Skin of body (tissue), 2 donors: ENCODE measurements around the gene SLC19A2. TPM values are rescaled to one million over a fixed set of nuclear protein-coding genes. Genes with fewer than 3 reads are reported as not detected.
A peak's percentile ranks its signal among the peaks of the same experiment; 100 is the strongest.
"Not testable (repeated sequence)": the region's sequence is repeated elsewhere in the genome, so short reads cannot be mapped to it uniquely, and the experiment has no call there.

Source experiments
- DNase-seq: peaks from one replicate; lab custom pipeline; 2025; lab: John Stamatoyannopoulos, UW
- total RNA-seq: library from RNA; depleted of rRNA; stranded (reverse); fragments of >200 nt; gene quantifications from one replicate; pipeline ENCODE4 v1.2.3, GENCODE V29; 2014

The SLC19A2 gene
- total RNA-seq, 1 donor from 2014 or later: 23.9 TPM

- DNase-seq: no peak
Measured at GRCh38 chr1:169509354-169509753, 23.6 kb upstream of the SLC19A2 start.

- DNase-seq: no peak
Measured at GRCh38 chr1:169508432-169509338, 22.9 kb upstream of the SLC19A2 start.

DNA sequence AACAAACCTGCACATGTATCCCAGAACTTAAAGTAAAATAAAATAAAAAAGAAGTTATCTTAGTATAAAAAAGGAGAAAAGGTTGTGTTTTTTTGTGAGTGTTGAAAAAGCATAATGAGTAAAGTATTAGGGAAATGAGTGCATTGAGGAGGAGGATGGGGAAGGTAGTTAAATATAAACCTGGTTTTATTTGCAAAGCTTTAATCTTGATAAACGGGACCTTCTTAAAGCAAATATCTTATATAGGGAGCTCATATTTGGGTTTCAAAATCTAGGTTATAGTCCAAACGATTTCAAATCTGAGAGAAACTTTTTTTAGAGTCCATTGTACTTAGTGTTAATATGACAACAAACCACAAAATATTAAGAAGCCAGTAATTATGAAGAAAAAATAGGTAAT is 21.7 kb upstream of the SLC19A2 start:
- no peak for DNase-seq

- DNase-seq: not testable (repeated sequence)
Measured at GRCh38 chr1:169503601-169504000, 17.9 kb upstream of the SLC19A2 start.

GRCh38 chr1:169499807-169500206 is 14.1 kb upstream of the SLC19A2 start:
- DNase-seq: no peak

DNA sequence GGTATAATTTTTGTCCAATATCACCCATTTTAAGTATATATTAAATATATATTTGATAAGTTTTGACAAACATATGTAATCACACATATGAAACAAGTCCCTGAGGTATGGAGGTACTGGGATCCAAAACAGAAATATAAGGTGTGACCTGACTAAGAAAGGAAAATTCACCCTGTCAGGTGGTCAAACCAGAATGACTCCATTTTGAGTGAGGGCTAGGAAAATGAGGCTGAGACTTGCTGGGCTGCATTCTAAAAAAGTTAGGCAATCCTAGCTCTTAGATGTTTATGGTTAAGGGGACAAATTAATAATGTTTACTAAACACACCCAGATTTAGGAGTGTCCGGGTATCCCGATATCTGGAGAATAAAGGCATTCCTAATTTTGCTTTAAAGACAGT is 11.6 kb upstream of the SLC19A2 start:
- DNase-seq: no peak

DNA sequence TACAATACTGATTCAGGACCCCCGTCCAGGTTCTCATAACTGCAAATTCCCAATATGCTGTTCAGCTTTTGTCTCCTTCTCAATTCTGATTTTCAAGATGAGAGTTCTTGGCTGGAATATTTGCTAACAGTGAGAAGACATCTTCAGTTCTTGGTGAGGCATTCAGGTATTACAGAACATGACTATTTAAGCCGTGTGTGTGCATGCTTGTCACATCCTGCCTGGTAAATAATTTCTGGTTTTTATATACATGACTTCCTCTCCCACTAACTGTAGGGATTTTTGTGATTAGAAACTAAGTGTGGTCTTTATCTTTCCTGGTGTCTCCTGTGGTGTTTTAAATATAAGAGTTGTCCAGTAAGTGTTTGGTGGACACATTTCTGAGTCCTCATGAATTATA is 10.2 kb upstream of the SLC19A2 start:
- DNase-seq: no peak

DNA sequence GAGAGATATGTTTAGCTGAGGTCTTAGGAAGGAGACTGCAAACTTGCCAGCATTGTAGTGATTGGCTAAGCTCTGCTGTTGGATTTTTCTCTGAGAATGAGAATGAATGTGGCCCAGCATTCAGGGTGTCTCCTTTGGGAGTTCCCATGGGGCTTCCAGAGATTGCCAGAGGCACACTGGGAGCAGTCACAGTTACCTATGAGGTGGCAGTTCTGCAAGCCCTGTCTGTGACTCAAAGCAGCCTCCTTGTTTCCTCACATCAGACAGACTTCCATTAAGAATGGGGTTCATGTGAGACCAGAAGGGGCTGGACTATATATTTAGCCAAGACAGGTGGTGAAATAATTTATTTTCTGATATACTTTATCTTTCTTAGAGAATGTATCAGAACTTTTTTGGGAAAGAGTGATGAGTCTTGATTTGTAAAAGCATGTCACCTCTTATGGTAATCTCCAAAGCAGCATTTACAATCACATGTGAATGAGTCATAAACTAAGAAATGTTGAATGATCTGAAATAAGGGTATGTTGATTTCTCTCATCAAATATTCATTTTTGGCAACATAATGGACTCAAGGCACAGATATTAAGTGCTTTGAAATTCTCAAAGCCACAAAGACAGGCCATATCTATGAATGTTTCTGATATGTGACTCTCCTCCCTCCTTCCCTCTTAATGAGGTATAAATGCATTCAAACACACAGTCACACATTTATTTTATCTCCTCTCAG is 9.5 kb upstream of the SLC19A2 start:
- DNase-seq: no peak

GRCh38 chr1:169494343-169494742 is 8.6 kb upstream of the SLC19A2 start:
- no peak for DNase-seq

DNA sequence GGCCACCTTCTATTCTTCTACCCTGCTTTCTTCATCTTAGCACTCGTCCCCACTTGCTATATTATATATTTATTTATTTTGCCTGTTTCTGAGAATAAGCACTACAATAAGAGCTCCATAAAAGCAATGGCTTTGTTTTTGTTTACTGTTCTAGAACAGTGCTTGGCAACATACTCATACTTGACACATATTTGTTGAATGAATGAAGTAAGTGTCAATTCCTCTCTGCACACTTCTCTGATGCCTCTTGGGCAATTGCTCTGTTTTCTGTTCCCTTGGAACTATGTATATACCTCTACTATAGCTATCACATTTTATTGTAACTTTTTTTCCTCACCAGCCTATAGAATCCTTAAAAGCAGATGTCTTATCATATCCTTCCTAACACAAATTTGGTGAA is 7.5 kb upstream of the SLC19A2 start:
- DNase-seq: no peak

GRCh38 chr1:169491845-169492281 is 6.1 kb upstream of the SLC19A2 start:
- DNase-seq: no peak

DNA sequence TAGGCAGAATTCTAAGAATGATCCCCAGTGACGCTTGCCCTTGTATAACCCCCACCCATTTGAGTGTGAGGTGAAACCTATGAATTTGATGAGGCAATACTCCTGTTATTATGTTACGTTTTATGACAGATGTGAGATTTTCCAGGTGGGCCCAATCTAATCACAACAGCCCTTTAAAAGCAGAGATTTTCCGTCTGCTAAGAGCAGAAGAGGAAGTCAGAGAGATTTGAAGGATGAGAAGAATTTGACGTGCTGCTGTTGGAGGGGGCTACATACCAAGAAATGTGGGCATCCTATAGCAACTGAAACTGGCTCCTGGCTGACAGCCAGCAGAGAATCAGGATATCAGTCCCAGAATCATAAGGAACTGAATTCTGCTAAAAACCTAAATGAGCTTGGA is 2.4 kb upstream of the SLC19A2 start:
- no peak for DNase-seq

DNA sequence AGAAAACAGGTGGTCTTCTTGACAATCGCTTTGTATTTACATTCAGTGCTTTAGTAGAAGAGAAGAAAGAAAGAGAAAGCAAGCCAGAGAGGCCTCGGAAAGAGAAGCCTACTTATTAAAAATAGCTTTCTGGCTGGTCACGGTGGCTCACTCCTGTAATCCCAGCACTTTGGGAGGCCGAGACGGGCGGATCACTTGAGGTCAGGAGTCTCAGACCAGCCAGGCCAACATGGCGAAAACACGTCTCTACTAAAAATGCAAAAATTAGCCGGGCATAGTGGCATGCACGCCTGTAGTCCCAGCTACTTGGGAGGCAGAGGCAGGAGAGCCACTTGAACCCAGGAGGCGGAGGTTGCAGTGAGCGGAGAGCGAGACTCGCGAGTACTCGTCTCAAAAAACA is 1.8 kb upstream of the SLC19A2 start:
- DNase-seq: no peak

DNA sequence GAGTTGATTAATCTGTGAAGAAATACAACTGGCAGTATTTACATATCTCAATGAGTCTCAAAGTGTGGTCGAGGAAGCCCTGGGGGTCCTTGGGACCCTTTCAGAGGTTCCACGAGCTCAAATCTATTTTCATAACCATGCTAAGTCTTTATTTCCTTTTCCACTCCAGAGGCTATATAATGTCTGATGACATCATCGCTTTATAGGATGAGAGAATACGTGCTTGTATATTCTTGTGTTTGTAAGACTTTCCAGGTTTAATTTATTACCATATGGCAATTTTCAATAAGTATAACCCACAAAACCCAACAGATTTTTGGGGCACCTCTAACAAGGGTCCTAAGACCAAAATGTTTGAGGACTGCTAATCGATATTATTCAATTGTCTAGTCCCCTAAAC is 1.4 kb upstream of the SLC19A2 start:
- no peak for DNase-seq

- peak; percentile 23 for DNase-seq
Measured at GRCh38 chr1:169486281-169487051, 722 bp upstream of the SLC19A2 start.

DNA sequence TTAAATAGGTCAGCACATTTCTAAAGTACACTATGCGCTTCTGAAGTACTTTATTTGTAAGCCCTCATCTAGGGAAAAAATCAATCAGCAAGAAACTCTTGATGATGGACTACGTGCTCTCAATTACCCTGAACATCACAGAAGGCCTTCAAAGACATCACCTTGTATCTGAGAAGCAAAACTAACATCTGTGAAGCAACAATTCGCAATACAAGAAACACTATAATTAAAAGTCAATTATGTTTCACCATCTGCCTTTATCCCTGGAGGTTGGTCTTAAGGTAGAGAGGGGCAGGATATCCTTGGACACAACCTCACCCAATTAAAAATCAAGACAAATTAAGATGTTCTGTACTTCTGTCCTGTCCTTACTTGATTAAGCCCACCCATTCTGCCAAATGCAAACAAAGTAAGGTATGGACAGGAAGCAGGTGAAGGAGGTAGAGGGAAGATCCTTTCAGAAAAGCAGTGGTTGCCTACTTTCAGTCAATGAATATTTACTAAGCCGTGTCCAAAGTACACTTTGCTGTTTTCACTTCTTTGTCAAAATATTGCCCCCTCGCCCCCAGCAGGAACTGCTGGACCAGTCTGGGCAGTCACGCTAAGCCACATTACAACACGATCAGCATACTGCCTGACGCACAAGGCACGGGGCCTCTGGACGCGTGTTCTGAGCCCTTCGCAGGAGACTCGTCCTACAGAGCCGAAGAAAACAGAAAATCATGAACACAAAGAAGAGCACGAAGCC is 887 bp downstream of the SLC19A2 start:
- DNase-seq: peak; percentile 47

DNA sequence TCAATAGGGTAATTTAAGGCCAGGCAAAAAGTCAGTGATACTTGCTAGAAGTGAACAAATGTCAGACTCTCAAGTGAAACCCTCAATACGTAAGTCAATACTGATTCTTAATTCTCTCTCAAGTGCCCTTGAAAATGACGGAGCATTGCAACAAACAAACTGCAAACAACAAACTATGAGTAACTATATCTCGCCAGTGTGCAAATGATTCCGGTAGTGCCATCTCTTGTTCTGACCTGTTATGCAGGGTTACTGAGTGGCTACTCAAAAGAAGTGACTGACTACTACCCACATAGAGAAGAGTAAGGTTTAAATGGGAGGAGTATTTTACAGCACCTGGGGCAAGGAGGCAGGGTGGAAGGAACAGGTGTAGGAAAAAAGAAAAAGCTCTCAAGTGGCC is 1.6 kb downstream of the SLC19A2 start:
- no peak for DNase-seq

- peak; percentile 8 for DNase-seq
Measured at GRCh38 chr1:169483500-169483966, 2.2 kb downstream of the SLC19A2 start.

DNA sequence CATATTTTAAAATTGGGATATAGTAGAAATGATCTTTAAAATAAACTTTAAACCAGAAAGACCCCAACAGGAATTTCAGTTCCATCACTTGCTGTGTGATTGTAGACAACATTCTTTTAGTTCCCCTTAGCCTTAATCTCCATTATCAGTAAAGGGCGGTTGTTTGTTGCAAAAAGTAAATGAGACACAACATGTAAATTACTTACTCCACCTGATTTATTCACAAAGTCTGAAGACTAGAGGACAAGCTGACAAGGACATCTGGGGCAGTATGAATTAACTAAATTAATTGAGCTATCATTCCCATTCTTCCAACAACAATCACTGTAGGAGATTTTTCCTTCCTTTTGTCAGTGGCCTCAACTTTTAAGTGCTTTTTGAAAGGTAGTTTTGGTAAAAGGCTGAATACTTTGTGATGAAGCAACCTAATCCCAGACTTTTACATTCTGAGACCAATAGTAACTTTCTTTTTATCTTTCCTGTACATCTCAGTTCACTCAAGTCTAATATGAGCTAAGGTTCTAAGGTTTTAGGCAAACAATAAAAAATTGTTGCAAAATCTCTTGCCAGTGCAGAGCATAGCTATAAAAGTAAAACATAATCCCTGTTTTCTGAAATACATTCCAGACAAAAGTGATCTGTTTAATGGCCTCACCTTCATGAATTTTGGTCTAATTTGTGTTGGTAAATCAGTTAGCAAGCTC is 6.2 kb downstream of the SLC19A2 start:
- DNase-seq: no peak

DNA sequence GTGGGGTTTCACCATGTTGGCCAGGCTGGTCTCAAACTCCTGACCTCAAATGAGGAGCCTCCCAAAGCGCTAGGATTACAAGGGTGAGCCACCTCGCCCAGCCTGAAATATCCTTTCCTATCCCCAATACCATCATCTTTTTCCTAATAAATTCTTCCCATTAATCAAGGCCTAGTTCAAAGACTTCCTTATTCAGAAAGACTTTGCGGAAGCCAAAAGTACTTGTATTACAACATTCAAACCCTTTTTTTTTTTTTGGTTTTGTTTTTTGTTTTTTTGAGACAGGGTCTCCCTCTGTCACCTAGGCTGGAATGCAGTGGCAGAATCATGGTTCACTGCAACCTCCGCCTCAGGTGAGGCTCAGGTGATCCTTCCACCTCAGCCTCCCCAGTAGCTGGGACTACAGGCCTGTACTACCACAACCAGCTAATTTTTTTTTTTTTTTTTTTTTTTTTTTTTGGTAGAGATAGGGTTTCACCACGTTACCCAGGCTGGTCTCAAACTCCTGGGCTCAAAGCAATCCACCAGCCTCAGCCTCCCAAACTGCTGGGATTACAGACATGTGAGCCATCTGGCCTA is 7.6 kb downstream of the SLC19A2 start:
- DNase-seq: no peak
